ENCODE data around the gene CAMSAP1. TPM values are rescaled to one million over a fixed set of nuclear protein-coding genes. Genes with fewer than 3 reads are reported as not detected.

CAMSAP1 gene
- total and polyA plus RNA-seq, 4 donors, result 5.0 to 29.8 (median 15.1) TPM

DNA sequence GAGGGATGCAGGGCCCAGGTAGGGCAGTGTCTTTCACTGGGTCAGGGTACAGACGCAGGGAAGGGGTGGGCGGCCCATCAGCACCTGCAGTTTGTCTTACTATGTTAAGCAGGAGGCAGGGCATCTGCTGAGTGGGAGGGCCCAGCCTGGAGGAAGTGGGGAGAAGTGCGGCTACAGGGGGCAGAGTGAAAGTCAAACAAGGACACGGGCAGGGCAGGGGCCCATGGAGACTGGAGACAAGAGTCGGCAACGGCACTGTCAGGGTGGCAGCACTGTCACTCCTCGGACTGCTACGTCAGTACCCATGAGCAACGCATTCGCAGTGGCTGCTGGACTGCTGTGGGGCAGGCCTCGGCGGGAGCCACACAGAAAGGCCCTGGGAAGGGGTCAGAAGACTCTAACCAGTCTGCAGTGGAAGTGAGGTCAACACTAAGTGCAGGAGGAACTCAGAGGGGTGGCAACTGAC, 19.7 kb downstream of the CAMSAP1 start:
- TF ChIP-seq, protein P1, sequence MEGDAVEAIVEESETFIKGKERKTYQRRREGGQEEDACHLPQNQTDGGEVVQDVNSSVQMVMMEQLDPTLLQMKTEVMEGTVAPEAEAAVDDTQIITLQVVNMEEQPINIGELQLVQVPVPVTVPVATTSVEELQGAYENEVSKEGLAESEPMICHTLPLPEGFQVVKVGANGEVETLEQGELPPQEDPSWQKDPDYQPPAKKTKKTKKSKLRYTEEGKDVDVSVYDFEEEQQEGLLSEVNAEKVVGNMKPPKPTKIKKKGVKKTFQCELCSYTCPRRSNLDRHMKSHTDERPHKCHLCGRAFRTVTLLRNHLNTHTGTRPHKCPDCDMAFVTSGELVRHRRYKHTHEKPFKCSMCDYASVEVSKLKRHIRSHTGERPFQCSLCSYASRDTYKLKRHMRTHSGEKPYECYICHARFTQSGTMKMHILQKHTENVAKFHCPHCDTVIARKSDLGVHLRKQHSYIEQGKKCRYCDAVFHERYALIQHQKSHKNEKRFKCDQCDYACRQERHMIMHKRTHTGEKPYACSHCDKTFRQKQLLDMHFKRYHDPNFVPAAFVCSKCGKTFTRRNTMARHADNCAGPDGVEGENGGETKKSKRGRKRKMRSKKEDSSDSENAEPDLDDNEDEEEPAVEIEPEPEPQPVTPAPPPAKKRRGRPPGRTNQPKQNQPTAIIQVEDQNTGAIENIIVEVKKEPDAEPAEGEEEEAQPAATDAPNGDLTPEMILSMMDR (IDR thresholded peaks at IDR 0.05; ENCODE audit: control extremely low read depth, extremely low read depth), result no peak
- Histone ChIP-seq H3K36me3 (ENCODE audit: control insufficient read depth in 4 of 4, insufficient read depth in 4 of 4, low read length in 4 of 4) (no peaks in the 10 kb centered on the region), H3K9ac (ENCODE audit: insufficient read depth in 1 of 2, low read length in 2 of 2) (no peak overlapping the region), H3K4me1 (ENCODE audit: control insufficient read depth in 5 of 5, insufficient read depth in 5 of 5, low read length in 5 of 5) (peaks cover 16 to 44% (median 21%) of the 10 kb centered on the region in 5 donors), H3K9me3 (ENCODE audit: control insufficient read depth in 4 of 4, insufficient read depth in 3 of 4, low read length in 3 of 4) (no peaks in the 10 kb centered on the region), H3K4me3 (no peak overlapping the region), H3K27ac (ENCODE audit: low read depth in 1 of 2, low read length in 1 of 2) (peak overlapping the region in 1 of 2 donors; percentile 65), H3K27me3 (ENCODE audit: control insufficient read depth in 3 of 3, insufficient read depth in 3 of 3, low read length in 2 of 3) (no peaks in the 10 kb centered on the region)
- 13 to 31% methylated on average over 12 of the region's 12 CpGs for WGBS, 2 donors
- no peak for ATAC-seq (ENCODE audit: insufficient read depth, low FRiP score)
- no peak for DNase-seq

DNA sequence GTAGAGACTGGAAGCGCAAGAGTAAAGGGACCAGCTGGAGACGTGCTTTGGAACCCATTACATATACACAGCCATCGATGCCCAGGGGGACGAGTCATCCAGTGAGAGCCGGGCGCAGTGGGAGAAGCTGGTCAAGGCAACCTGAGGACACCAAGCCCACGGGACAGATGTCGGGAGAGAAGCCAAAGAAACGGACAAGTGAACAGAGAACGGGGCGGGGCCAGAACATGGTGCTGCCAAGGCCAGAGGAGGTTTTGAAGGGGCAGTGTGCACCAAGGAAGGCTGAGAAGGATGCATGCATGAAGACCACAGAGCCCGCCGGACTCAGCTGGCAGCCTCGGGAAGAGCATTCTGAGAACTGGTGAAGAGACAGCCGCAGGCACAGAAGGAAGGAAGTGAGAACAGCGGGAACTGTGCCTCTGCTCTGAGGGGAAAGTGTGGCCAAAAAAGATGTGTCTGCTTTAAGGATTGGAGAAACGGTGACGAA, 20.3 kb downstream of the CAMSAP1 start:
- Histone ChIP-seq H3K9ac (ENCODE audit: insufficient read depth in 1 of 2, low read length in 2 of 2) (no peak overlapping the region), H3K27ac (ENCODE audit: low read depth in 1 of 2, low read length in 1 of 2) (peak overlapping the region in 1 of 2 donors; percentile 65), H3K4me3 (no peak overlapping the region), H3K36me3 (ENCODE audit: control insufficient read depth in 4 of 4, insufficient read depth in 4 of 4, low read length in 4 of 4) (peaks cover 0 to 4% (median 0%) of the 10 kb centered on the region in 4 donors), H3K4me1 (ENCODE audit: control insufficient read depth in 5 of 5, insufficient read depth in 5 of 5, low read length in 5 of 5) (peaks cover 16 to 44% (median 21%) of the 10 kb centered on the region in 5 donors), H3K27me3 (ENCODE audit: control insufficient read depth in 3 of 3, insufficient read depth in 3 of 3, low read length in 2 of 3) (no peaks in the 10 kb centered on the region), H3K9me3 (ENCODE audit: control insufficient read depth in 4 of 4, insufficient read depth in 3 of 4, low read length in 3 of 4) (no peaks in the 10 kb centered on the region)
- DNase-seq (no peak), ATAC-seq (ENCODE audit: insufficient read depth, low FRiP score) (no peak)
- 42 to 45% methylated on average over 18 of the region's 18 CpGs for WGBS, 2 donors
- TF ChIP-seq, protein P1 (IDR thresholded peaks at IDR 0.05; ENCODE audit: control extremely low read depth, extremely low read depth), result no peak

- peaks cover 0 to 9% (median 1%) of the 10 kb centered on the region in 4 donors for H3K36me3 ChIP-seq (ENCODE audit: control insufficient read depth in 4 of 4, insufficient read depth in 4 of 4, low read length in 4 of 4)
- H3K27me3 ChIP-seq (ENCODE audit: control insufficient read depth in 3 of 3, insufficient read depth in 3 of 3, low read length in 2 of 3), result no peaks in the 10 kb centered on the region
- no peak overlapping the region for H3K4me3 ChIP-seq
- H3K9ac ChIP-seq (ENCODE audit: insufficient read depth in 1 of 2, low read length in 2 of 2), result no peak overlapping the region
- no peaks in the 10 kb centered on the region for H3K9me3 ChIP-seq (ENCODE audit: control insufficient read depth in 4 of 4, insufficient read depth in 3 of 4, low read length in 3 of 4)
- ATAC-seq (ENCODE audit: insufficient read depth, low FRiP score) (no peak), DNase-seq (no peak)
- peaks cover 13 to 44% (median 20%) of the 10 kb centered on the region in 5 donors for H3K4me1 ChIP-seq (ENCODE audit: control insufficient read depth in 5 of 5, insufficient read depth in 5 of 5, low read length in 5 of 5)
- no peak overlapping the region for H3K27ac ChIP-seq (ENCODE audit: low read depth in 1 of 2, low read length in 1 of 2)
- 80 to 81% methylated on average over 21 of the region's 21 CpGs for WGBS, 2 donors
- TF ChIP-seq, protein P1 (IDR thresholded peaks at IDR 0.05; ENCODE audit: control extremely low read depth, extremely low read depth), result no peak
Observed at GRCh38 chr9:135886147-135886981, 21.0 kb downstream of the CAMSAP1 start.

Measured in lung (tissue), 12 donors.